Mesothelial cell of epicardium (in vitro differentiated cells): ENCODE measurements around the gene TRAK2. TPM values are rescaled to one million over a fixed set of nuclear protein-coding genes. Genes with fewer than 3 reads are reported as not detected.

Experiments used
- DNase-seq, 2 experiments: peaks; one replicate each; pipeline ENCODE4 v3.0.0; 2021; ENCODE audit warnings: low spot score in 2 of 2; ENCODE audit not compliant: unreplicated experiment in 2 of 2
- H3K27ac Mint-ChIP-seq: 2 replicates; pipeline ENCODE4 v1.8.0; 2021; ENCODE audit warnings: mixed read lengths
- H3K27me3 Mint-ChIP-seq: 2 replicates; pipeline ENCODE4 v1.8.0; 2021; ENCODE audit warnings: low read depth, mixed read lengths
- H3K36me3 Mint-ChIP-seq: 2 replicates; pipeline ENCODE4 v1.8.0; 2021; ENCODE audit warnings: mixed read lengths
- H3K4me1 Mint-ChIP-seq: 2 replicates; pipeline ENCODE4 v1.8.0; 2021; ENCODE audit warnings: mixed read lengths
- H3K4me3 Mint-ChIP-seq: 2 replicates; pipeline ENCODE4 v1.8.0; 2021; ENCODE audit warnings: mild to moderate bottlenecking, moderate library complexity, mixed read lengths
- H3K9me3 Mint-ChIP-seq: 2 replicates; pipeline ENCODE4 v1.8.0; 2021; ENCODE audit warnings: mixed read lengths
- total RNA-seq: library from RNA; stranded (reverse); gene quantifications from 3 replicates; pipeline ENCODE4 v1.2.1, GENCODE V29; 2021
- TF ChIP-seq, protein P1 (sequence below): fragments of 200-600 bp; sonication (generic); IDR thresholded peaks from one replicate; pipeline ENCODE4 v1.5.0; 2021; ENCODE audit warnings: antibody characterized with exemption; ENCODE audit not compliant: unreplicated experiment

The TRAK2 gene
- total RNA-seq, 1 donor from 2014 or later: 21.5 TPM

DNA sequence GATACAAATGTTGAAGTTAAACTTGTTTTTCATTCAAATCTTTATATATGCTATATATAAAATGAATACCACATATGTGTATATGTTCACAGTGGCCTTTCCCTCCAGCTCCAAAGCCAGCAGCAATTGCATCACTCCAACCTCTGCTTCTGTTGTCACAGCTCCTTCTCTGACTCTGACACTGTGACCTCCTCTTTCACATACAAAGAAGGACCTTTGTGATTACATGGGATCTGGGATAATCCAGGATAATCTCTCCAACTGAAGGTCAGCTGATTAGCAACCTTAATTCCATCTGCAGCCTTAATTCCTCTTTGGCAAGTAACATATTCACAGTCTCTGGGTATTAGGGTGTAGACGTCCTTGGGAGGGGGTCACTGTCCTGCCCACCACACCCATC lies 102.5 kb downstream of the TRAK2 start:
- TF ChIP-seq, protein P1, sequence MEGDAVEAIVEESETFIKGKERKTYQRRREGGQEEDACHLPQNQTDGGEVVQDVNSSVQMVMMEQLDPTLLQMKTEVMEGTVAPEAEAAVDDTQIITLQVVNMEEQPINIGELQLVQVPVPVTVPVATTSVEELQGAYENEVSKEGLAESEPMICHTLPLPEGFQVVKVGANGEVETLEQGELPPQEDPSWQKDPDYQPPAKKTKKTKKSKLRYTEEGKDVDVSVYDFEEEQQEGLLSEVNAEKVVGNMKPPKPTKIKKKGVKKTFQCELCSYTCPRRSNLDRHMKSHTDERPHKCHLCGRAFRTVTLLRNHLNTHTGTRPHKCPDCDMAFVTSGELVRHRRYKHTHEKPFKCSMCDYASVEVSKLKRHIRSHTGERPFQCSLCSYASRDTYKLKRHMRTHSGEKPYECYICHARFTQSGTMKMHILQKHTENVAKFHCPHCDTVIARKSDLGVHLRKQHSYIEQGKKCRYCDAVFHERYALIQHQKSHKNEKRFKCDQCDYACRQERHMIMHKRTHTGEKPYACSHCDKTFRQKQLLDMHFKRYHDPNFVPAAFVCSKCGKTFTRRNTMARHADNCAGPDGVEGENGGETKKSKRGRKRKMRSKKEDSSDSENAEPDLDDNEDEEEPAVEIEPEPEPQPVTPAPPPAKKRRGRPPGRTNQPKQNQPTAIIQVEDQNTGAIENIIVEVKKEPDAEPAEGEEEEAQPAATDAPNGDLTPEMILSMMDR: no peak
- Mint-ChIP-seq H3K4me3 (no peak overlapping the region), H3K27ac (no peak overlapping the region), H3K4me1 (no peaks in the 10 kb centered on the region), H3K36me3 (no peaks in the 10 kb centered on the region), H3K9me3 (no peaks in the 10 kb centered on the region), H3K27me3 (no peaks in the 10 kb centered on the region)
- DNase-seq: no peak

DNA sequence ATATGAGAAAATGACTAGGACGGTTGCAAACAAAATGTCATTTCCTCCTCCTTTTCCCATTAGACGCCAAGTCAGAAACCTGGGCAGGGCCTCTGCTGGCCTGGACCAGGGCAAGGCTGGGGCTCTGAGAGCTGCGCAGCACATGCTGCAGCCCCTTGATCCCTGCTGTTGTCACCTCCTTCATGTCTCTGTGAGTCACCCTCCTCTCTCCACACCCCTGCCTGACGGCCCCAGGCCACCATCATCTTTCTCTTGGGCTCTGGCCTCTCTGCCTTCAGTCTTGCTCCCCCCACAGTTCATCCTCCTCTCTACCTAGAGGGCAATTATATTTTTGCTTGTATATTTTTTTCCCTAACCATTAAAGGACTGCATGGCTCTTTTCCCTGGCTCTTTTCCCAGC lies 104.1 kb downstream of the TRAK2 start:
- no peaks in the 10 kb centered on the region for H3K4me1 Mint-ChIP-seq
- no peak overlapping the region for H3K4me3 Mint-ChIP-seq
- no peaks in the 10 kb centered on the region for H3K9me3 Mint-ChIP-seq
- H3K27ac Mint-ChIP-seq: no peak overlapping the region
- no peaks in the 10 kb centered on the region for H3K27me3 Mint-ChIP-seq
- TF ChIP-seq, protein P1: no peak
- H3K36me3 Mint-ChIP-seq: no peaks in the 10 kb centered on the region
- no peak for DNase-seq

DNA sequence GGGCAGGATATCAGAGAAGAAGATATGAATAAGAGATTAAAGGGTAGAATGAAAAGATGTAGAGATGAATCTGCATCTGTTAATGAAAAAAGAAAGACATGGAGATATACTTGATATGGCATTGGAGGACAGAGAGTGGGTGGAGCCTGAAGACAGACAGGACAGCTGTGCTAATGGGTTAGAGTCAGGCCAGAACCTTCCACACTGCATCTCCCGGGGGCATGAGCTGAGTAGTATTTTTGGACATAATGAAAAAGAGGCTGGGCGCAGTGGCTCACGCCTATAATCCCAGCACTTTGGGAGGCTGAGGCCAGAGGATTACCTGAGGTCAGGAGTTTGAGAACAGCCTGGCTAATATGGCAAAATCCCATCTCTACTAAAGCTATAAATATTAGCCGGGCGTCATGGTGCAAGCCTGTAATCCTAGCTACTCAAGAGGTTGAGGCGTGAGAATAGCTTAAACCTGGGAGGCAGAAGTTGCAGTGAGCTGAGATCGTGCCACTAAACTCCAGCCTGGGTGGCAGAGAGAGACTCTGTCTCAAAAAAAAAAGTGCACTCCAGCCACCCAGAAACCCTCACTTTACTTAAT lies 105.5 kb downstream of the TRAK2 start:
- Mint-ChIP-seq H3K4me1 (no peaks in the 10 kb centered on the region), H3K4me3 (no peak overlapping the region), H3K27ac (no peak overlapping the region), H3K9me3 (peaks cover 3% of the 10 kb centered on the region), H3K27me3 (no peaks in the 10 kb centered on the region), H3K36me3 (no peaks in the 10 kb centered on the region)
- TF ChIP-seq, protein P1: no peak
- no peak for DNase-seq

DNA sequence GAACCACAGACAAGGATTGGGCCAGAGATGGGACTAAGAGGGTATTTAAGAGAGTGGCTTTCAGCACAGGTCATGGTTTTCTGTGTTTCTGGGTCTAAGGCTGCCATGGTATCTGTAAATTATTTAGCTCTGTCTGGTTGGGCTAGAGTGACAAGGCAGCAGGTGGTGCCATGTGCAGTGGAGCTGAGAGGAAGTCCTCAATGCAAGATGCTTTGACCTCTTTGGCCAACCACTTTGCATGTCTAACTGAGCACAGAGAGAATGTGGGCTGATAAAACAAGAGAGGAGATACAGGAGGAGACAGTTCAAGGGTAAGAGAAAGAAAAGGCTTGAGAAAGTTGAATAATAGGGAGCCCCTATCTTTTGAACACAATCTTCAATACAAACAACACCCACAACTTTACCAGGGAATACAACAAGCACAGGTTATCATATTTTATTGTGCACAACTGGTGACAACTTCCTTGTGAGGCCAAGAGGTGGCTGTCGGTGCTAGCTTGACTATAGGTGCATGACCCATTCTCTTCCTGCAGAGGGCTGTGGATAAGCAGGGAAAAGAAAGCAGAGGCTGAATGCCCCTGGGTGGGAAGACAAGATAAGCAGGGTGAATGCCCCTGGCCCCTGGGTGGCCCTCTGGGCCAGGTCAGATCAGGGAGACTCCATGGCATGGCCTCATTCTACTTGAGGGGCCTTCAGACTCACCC lies 106.4 kb downstream of the TRAK2 start:
- no peak for DNase-seq
- H3K27me3 Mint-ChIP-seq: no peaks in the 10 kb centered on the region
- H3K4me1 Mint-ChIP-seq: no peaks in the 10 kb centered on the region

DNA sequence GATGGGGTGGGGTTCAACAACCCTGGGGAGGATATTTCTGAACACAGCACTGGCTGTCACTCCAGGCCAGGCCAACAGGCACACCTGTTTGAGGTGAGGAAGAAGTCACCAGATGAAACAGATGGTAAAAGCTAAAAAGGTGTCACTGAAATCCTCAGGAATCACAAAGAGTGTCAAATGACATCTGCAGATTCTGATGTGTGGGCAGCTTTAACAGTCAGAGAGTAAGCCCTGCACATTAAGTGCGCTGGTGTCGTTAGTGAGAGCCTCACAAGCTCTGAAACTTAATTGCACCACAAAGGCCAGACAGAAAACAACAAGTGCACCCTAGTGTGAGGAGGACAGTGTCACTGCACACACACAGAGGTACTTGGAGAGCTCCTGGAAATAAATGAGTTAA lies 107.7 kb downstream of the TRAK2 start:
- Mint-ChIP-seq H3K27me3 (no peaks in the 10 kb centered on the region), H3K9me3 (peaks cover 15% of the 10 kb centered on the region), H3K4me3 (no peak overlapping the region), H3K36me3 (peaks cover 1% of the 10 kb centered on the region), H3K4me1 (no peaks in the 10 kb centered on the region), H3K27ac (no peak overlapping the region)
- DNase-seq: no peak
- TF ChIP-seq, protein P1: no peak

More for the DNA sequence above, 106.4 kb downstream of the TRAK2 start:
- TF ChIP-seq, protein P1: no peak
- H3K9me3 Mint-ChIP-seq: peaks cover 7% of the 10 kb centered on the region
- no peak overlapping the region for H3K27ac Mint-ChIP-seq
- H3K4me3 Mint-ChIP-seq: no peak overlapping the region
- H3K36me3 Mint-ChIP-seq: peaks cover 1% of the 10 kb centered on the region
